Epithelial cell of esophagus (primary cell): ENCODE data around the gene DUSP16.
"Not testable (repeated sequence)": the region's sequence is repeated elsewhere in the genome, so short reads cannot be mapped to it uniquely, and the experiment has no call there.

ENCODE experiments used
- DNase-seq: peaks from one replicate; pipeline ENCODE4 v3.0.0; 2010; ENCODE audit warnings: low read depth
- H3K4me3 ChIP-seq: 2 replicates; pipeline ENCODE4 v1.5.1; 2011; ENCODE audit warnings: mild to moderate bottlenecking, low read length, control low read depth
- CTCF ChIP-seq: IDR thresholded peaks from 2 replicates; pipeline ENCODE4 v1.5.1; 2011; ENCODE audit warnings: low read depth, mild to moderate bottlenecking, low read length, control low read depth, inconsistent platforms; ENCODE audit not compliant: insufficient read depth; ENCODE audit errors: missing control alignments

The DUSP16 gene

GRCh38 chr12:12528361-12529270, 34.0 kb downstream of the DUSP16 start:
- no peak overlapping the region for H3K4me3 ChIP-seq
- no peak for DNase-seq
- TF ChIP-seq CTCF = no peak

DNA sequence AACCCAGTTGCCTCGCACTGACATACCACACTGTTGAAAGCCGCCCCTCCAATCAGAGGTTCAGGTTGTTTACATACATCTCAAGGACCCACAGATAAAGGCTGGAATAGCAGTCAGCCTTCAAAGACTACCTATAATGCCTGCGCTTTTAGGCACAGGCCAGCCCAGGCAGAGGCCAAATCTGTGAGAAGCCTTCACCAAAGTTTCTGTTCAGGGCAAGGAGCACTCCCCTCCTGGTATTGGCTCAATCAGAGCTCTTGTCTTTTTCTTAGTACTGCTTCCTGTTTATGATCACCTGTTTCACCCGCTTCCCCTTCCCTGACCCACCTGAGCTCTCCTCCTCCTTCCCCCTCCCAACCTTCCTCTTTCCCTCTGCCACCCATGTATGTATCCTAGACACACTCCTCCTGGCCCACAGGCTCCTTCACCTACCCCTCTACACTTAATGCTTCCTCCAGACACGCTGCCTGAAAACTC, 34.8 kb downstream of the DUSP16 start:
- no peak for DNase-seq
- H3K4me3 ChIP-seq = no peak overlapping the region
- TF ChIP-seq CTCF = no peak

DNA sequence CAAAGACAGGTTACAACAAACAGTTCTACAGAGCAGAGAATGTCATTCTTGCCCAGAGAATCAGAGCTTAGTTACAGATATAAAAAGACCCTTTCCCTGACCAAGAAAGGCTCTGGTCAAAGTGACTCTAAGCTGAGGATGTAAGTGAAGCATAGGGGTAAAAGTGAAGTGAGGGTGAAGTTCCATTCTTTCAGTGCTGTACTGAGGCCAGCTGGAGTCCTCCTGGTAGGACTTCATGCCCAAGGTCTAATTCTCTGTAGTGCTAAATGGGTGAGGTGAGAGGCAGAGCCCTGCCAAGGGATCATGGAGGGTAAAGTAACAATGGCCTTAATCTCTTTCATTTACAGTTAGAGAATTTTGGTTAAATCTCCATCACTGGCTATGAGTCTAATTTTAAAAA, 38.5 kb downstream of the DUSP16 start:
- no peak for DNase-seq
- TF ChIP-seq CTCF = no peak
- H3K4me3 ChIP-seq = no peak overlapping the region

- no peak overlapping the region for H3K4me3 ChIP-seq
- no peak for TF ChIP-seq CTCF
- DNase-seq = no peak
Measured at GRCh38 chr12:12523229-12523628, 39.4 kb downstream of the DUSP16 start.

DNA sequence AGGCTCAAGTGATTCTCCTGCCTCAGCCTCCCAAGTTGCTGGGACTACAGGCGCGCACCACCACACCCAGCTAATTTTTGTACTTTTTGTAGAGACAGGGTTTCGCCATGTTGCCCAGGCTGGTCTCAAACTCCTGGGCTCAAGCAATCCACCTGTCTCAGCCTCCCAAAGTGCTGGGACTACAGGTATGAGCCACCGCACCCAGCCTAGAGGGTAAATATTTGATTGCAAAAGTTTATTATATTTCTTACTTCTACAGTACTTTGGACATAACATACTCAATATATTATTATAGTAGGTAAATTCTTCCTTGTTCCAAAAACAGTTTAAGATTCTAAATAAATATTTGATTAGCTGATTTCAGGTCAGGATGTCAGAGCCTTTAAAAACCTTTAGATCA, 40.0 kb downstream of the DUSP16 start:
- DNase-seq, H3K4me3 ChIP-seq: not testable (repeated sequence)

DNA sequence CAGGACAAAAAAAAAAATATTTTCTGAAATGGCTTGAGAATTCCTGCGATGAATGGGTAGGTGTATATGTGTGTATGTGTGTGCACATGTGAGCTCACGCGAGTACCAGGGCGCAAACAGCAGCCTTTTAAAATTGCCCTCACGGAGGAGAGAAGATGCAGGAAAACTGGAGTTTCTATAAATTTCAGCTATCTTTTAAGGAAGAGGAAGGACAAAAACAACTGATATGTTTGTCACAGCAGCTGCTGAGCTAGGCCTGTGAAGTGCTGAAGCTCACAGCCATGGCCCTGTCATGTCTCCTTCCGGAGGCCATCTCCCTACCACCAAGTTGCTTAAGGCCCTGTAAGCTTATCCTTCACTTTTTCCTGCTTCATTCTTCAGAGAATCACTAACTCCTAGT, 40.8 kb downstream of the DUSP16 start:
- TF ChIP-seq CTCF = no peak
- no peak overlapping the region for H3K4me3 ChIP-seq
- DNase-seq = no peak

DNA sequence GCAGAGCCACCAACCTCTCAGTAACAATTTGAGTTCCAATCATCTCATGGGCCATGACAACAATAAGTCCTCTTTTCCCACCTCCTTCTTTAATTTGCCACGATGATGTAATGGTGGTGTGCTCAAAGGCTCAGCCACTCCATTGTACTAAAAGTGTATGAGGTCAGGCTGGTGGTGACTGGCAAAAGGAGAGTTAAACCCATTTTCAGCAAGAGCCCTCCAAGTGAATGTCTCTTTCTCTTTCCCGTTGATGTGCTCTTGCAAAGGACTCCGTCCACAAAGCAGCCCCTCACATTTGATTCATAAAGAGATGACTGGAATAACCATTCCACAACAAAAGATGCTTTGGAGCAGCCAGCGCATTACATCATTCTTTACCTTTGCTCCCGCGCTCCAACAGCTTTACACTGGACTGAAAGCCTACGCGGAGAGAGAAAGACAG, 41.6 kb downstream of the DUSP16 start:
- H3K4me3 ChIP-seq = no peak overlapping the region
- TF ChIP-seq CTCF = no peak
- DNase-seq = no peak
